Measurements from ENCODE around the gene C4orf36.

Gene C4orf36

GRCh38 chr4:86857341-86858052 lies 34.7 kb downstream of the C4orf36 start:
- no peak for DNase-seq (ENCODE audit: low read depth in 2 of 2)

GRCh38 chr4:86856896-86857295 lies 35.3 kb downstream of the C4orf36 start:
- no peak for DNase-seq (ENCODE audit: low read depth in 2 of 2)

GRCh38 chr4:86855572-86855971 lies 36.6 kb downstream of the C4orf36 start:
- DNase-seq (ENCODE audit: low read depth in 2 of 2) = no peak

GRCh38 chr4:86853209-86853608 lies 39.0 kb downstream of the C4orf36 start:
- no peak for DNase-seq (ENCODE audit: low read depth in 2 of 2)

- no peak for DNase-seq (ENCODE audit: low read depth in 2 of 2)
Measured at GRCh38 chr4:86848732-86849619, 43.2 kb downstream of the C4orf36 start, which contains the start of gene SLC10A6. TSS of gene SLC10A6 (minus strand) at chr4:86849384. CDS start at chr4:86849115, 269 bp downstream.

GRCh38 chr4:86848136-86848535 lies 44.1 kb downstream of the C4orf36 start:
- DNase-seq (ENCODE audit: low read depth in 2 of 2) = no peak

GRCh38 chr4:86847571-86847970 lies 44.7 kb downstream of the C4orf36 start:
- DNase-seq (ENCODE audit: low read depth in 2 of 2) = no peak

GRCh38 chr4:86846921-86847320 lies 45.3 kb downstream of the C4orf36 start:
- DNase-seq (ENCODE audit: low read depth in 2 of 2) = no peak

GRCh38 chr4:86845593-86845992 lies 46.6 kb downstream of the C4orf36 start:
- no peak for DNase-seq (ENCODE audit: low read depth in 2 of 2)

GRCh38 chr4:86841309-86841708 lies 50.9 kb downstream of the C4orf36 start:
- no peak for DNase-seq (ENCODE audit: low read depth in 2 of 2)

- no peak for DNase-seq (ENCODE audit: low read depth in 2 of 2)
Measured at GRCh38 chr4:86840858-86841257, 51.4 kb downstream of the C4orf36 start.

GRCh38 chr4:86837691-86838503 lies 54.3 kb downstream of the C4orf36 start:
- no peak for DNase-seq (ENCODE audit: low read depth in 2 of 2)

GRCh38 chr4:86835677-86836076 lies 56.5 kb downstream of the C4orf36 start:
- DNase-seq (ENCODE audit: low read depth in 2 of 2) = no peak

GRCh38 chr4:86834901-86835300 lies 57.3 kb downstream of the C4orf36 start:
- no peak for DNase-seq (ENCODE audit: low read depth in 2 of 2)

- no peak for DNase-seq (ENCODE audit: low read depth in 2 of 2)
Measured at GRCh38 chr4:86833615-86834014, 58.6 kb downstream of the C4orf36 start.

GRCh38 chr4:86831262-86832130 lies 60.7 kb downstream of the C4orf36 start:
- no peak for DNase-seq (ENCODE audit: low read depth in 2 of 2)
